GM12873 (cell line): ENCODE results near the gene UBE2G2.

Source experiments
- TF ChIP-seq, protein P1 (sequence below): IDR thresholded peaks from 2 replicates; pipeline ENCODE4 v1.5.1; 2012; ENCODE audit warnings: low read depth, mild to moderate bottlenecking, moderate library complexity, low read length, control low read depth; ENCODE audit not compliant: insufficient read depth; ENCODE audit errors: missing control alignments

Gene UBE2G2

DNA sequence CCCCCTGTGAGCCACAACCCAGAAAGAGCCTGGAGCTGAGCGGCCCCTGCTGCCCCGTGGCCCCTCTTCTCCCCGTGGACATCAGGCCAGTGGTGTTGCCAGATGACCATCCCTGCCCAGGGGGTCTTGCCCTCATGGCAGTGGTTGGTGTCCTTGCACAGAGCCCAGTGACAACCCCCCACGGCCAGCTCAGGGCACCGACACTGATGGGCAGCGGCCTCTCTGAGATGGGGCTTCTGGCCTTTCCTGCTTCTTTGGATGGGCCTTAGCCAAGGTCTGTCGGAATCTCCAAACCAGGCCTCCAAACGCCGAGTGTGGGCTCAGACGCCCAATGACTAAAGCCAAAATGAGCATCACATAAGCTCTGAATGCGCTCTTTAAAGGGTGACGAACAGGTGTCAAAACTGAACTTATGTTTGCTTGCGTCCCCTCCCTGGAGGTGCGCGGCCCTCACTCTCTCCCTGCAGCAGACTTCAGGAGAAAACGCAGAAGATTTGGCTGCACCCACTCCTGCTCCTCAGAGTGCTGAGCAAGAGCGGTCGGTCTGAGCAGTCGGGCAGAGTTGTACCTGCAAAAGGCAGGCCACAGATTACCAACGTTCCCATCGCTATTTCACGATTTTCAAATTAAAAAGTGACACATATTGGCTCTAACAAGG lies 41.9 kb downstream of the UBE2G2 start:
- TF ChIP-seq, protein P1, sequence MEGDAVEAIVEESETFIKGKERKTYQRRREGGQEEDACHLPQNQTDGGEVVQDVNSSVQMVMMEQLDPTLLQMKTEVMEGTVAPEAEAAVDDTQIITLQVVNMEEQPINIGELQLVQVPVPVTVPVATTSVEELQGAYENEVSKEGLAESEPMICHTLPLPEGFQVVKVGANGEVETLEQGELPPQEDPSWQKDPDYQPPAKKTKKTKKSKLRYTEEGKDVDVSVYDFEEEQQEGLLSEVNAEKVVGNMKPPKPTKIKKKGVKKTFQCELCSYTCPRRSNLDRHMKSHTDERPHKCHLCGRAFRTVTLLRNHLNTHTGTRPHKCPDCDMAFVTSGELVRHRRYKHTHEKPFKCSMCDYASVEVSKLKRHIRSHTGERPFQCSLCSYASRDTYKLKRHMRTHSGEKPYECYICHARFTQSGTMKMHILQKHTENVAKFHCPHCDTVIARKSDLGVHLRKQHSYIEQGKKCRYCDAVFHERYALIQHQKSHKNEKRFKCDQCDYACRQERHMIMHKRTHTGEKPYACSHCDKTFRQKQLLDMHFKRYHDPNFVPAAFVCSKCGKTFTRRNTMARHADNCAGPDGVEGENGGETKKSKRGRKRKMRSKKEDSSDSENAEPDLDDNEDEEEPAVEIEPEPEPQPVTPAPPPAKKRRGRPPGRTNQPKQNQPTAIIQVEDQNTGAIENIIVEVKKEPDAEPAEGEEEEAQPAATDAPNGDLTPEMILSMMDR, result no peak

DNA sequence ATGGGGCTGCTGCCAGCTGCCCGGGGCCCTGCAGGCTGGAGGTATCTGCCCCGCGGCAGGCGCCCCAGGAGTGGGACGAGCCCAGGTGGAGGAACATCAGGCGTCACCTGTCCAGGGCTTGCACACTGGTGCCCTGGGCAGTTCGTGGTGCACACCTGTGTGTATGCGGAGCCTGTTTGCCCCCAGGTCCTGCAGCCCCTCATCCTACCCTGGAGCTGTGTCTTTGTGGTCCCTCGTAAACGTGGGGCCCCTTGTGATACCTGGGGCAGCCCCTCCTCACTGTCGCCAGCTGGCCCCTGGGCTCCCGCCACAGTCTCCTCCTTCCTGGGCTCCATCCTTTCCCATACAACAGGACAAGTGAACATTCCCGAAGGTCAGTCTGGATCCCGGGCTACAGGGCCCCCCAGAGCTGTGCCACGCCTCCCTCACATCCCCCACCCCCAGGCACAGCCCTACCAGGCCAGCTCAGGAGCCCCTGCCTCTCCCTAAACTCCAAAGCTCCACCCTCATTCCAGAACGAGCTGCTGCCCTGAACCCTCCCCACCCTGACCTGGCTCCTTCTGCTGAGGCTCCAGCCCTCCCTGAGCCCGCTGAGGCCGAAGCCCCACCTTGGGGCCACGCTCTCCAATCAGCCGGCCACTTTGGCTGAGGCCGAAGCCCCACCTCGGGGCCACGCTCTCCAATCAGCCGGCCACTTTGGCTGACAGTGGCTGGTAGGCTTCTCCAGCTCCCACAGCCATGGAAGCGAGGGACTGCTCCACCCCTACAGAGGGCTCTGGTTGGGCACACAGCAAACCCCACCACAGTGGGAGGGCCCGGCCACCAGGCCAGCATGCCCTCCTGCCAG lies 42.6 kb downstream of the UBE2G2 start:
- TF ChIP-seq, protein P1, result no peak

DNA sequence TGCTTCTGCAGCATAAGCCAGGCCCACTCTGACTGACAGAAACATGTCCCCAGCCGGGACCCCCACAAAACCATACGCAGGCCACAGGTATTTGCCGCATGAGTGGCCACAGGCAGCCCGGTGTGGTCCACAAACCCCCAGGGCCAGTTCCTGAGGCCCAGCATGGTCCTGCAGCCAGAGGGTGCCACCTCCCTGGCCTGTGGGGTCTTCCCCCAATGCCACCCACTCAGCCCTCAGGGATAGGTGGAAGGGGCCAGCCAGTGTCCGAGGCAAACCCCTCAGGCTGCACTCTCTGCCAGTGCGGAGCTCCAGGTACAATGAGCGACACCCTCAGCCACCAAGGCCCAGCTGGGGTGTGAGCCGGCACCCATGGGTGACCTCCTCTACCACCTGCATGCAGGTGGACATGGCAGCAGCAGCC lies 43.5 kb downstream of the UBE2G2 start:
- TF ChIP-seq, protein P1, result no peak

DNA sequence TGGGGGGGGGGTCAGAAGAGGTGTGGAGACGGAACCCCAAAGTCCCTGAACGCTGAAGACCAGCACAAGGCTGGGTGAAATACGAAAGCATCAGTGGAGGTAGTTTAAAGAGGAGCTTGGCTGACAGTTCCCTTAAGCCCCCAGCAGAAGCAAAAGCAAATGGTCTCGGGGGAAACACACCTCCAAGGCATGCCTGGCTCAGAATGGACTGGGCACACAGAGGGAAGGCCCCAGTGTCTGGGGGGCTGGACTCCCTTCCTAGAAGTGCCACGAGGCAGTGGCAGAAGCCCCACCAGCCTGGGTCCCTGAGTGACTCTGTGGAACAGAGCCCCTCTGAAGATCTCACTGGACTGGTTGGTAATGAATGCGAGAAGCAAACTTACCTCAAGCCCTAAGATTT lies 43.9 kb downstream of the UBE2G2 start:
- TF ChIP-seq, protein P1, result no peak

DNA sequence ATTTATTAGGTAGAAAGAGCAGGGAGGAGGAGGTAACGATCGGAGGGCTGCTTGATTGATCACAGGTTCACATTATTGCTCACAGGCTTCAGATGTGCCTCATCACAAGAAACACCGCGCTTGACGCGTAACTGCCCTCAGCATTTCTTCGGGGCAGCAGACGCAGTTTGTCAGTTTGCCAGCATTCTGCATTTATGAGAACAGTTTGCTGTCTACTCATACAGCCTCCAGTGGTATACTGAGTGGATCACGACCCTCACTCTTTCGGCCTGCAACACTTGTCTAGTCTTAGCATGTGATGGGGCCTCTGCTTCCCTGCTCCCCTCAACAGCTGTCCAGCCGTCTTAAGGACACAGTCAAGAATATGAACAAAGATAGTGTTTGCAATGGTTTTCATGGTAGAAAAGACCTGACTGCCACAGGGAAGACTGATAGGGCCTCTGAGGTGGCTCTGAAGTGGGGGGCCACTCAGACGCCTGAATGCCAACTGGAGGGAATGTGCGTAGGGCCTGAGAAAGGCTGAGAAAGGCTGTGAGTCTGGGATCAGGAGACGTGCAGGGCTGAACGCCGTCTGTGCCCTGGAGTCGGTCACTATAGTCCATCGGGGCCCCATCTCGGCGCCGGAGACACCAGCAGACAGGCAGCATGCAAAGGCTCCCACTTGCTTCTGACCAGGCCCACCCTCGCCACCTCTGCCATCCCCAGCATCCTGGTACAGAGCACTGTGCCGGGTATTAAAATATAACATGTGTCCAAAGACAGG lies 45.0 kb downstream of the UBE2G2 start:
- TF ChIP-seq, protein P1, result no peak

DNA sequence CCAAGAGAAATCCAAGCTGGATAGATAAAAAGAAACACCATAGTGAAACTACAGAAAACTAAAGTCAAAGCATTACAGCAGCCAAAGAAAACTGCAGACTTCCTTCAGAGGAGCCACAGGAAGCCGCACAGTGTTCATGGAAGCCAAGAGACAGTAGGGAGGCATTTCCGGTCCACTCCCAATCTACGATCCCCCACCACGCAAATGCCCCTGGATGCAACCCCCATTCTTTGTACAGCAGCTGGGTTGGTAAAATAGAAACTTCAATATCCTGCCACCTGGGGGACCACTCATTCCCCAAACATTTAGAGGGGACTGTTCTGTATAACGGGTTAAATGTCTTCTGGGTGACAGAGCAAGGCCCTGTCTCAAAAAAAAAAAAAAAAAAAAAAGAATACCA lies 46.4 kb downstream of the UBE2G2 start:
- TF ChIP-seq, protein P1, result no peak

DNA sequence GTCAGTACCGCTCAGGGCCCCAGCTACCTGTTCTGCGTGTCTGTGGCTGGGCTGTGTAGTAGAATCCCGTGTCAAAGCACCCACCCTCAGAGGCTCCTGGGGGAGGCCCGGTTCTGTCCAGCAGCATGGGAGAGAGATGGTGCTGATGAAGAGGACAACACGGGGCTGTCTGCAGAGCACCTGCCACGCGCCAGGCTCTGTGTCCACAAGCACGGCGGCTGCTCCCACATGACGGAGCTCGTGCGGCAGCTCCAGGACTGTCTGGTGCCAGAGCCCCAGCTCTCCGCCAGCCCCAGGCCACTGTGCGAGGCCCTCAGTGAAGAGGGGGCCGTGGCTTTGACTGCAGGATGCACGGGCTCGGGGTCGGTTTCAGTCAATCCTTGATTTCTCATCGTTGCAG lies 48.3 kb downstream of the UBE2G2 start:
- TF ChIP-seq, protein P1, result no peak
